GM21381 (cell line): ENCODE data around the gene TMEM42.

Experiments
- ATAC-seq: cut with Tn5 transposase; IDR thresholded peaks from one replicate; pipeline ENCODE4 v1.9.1; 2021; ENCODE audit warnings: mild to moderate bottlenecking, moderate library complexity; ENCODE audit not compliant: unreplicated experiment

Gene TMEM42

DNA sequence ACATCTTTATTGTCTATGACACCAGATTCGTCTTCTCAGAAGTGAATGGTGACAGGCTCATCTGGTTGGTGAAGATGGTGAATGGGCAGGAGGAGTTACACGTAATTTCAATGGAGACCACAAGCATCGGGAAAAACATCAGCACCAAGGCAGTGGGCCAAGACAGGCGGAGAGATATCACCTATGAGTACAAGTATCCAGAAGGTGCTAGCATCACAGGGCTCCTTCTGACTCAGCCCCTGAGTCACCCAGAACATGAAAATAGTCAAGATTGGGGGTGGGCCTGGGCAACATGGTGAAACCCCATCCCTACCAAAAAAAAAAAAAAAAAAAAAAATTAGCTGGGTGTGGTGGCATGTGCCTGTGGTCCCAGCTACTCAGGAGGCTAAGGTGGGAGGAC is 45.3 kb downstream of the TMEM42 start:
- ATAC-seq, result no peak

DNA sequence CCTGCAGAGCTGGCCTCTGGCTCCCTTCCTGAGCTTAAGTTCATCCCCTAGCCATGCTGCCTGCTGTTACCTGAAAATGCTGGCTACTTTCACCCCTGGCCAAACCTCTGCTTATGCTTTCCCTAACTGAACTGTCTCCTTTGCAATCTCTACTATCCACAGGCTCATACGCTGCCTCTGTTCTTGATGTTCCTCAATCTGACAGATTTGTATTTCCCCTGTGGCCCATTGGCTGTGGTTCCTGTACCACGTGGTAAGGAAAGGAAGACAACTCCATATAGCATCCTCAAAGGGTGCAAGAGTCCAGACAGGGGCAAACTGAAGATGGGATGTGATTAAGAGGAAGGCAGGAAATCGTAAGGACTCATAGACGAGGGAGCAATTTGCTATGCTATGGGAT is 45.9 kb downstream of the TMEM42 start:
- no peak for ATAC-seq

DNA sequence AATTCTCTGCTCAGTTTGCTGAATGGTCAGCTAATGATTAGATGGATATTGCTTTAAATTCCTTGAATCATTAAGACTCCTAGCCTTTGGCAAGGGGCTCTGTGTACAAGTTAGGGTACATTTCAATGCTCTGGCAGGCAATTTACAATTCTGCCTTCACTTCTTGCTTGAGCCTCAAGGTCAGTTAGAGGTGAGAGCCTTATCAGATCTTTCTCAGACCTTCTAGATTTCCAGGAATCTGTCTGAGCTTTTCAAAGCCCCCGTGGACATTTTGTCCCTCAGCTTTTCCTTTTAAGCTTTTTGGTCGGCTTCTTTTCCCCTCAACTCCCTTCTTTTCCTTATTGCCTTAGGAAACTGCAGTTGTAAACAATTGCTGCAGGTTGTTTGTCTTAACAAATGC is 47.4 kb downstream of the TMEM42 start:
- no peak for ATAC-seq

DNA sequence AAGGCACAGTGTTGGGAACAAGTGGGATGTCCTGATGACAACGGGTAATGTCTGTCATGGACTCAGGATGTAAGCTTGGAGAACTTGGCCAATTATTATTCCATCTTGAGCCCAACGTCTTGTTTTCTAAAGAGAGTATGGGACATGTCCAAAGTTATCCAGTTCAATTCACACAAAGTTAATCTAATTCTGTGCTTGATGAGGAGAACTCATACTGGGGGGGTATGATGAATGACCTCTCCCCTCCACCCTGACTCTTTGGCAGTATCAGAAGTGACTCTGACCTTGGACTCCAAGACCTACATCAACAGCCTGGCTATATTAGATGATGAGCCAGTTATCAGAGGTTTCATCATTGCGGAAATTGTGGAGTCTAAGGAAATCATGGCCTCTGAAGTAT is 49.0 kb downstream of the TMEM42 start:
- ATAC-seq, result no peak

DNA sequence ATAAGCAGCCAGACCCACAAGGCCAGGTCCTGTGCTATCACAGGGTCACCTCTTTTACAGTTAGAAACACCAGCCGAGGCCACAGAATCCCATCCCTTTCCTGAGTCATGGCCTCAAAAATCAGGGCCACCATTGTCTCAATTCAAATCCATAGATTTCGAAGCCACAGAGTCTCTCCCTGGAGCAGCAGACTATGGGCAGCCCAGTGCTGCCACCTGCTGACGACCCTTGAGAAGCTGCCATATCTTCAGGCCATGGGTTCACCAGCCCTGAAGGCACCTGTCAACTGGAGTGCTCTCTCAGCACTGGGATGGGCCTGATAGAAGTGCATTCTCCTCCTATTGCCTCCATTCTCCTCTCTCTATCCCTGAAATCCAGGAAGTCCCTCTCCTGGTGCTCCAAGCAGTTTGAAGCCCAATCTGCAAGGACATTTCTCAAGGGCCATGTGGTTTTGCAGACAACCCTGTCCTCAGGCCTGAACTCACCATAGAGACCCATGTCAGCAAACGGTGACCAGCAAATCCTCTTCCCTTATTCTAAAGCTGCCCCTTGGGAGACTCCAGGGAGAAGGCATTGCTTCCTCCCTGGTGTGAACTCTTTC is 52.3 kb downstream of the TMEM42 start:
- ATAC-seq, result no peak

DNA sequence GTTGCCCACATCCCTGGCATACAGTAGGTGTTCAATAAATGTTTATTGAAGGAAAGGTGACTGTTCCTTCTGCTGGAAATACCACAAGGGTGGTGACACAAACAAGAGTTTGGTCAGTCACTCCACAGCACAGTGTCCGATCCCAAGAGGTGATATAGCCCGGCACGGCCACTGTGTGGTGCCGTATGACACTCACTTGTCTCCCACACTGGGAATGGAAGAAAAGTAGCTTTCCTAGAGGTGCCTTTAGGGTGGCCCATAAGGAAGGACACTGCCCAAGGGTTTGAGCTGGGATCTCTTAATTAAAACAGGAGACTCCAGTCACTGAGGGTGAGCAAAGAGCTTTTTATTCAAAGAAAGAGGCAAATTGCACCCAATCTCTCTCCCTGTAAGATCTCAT is 53.2 kb downstream of the TMEM42 start:
- ATAC-seq, result no peak
